ENCODE data around the gene NKX6-2. TPM values are rescaled to one million over a fixed set of nuclear protein-coding genes. Genes with fewer than 3 reads are reported as not detected.

NKX6-2 gene
- total and polyA plus RNA-seq, 2 of the 8 experiments (the other 6 are each of a cell fraction or from before 2014, with no cell fraction given): 0.06 TPM; not detected in 1

DNA sequence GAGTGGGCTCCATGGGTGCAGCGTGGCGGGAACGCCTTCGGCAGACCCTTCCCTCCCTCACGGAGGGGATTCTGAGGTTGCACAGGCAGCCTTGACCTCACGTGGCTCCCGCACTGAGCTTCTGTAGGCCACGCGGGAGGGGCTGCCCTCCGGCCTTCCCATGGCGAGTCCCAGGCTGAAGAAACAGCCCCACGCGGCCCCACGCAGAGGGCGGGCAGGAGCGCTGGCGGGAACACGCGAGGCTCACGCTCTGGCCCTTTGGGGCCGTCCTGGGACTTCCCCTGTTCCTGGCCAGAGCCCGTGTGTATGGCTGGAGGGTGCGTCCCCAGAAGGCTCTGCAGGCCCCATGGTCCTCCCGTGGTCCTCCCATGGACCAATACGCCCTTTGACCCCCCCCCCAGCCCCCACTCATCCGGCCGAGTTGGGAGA is 21.7 kb upstream of the NKX6-2 start:
- Histone ChIP-seq H3K4me3 (ENCODE audit: extremely low read depth in 1 of 4, insufficient read depth in 2 of 4, low read depth in 3 of 4, low read length in 4 of 4) (no peak overlapping the region), H2AFZ (ENCODE audit: low read length) (no peak overlapping the region), H3K79me1 (ENCODE audit: low read depth, low read length) (no peaks in the 10 kb centered on the region), H2BK12ac (ENCODE audit: low read depth, low read length) (no peak overlapping the region), H2BK15ac (ENCODE audit: low read length) (no peak overlapping the region), H4K20me1 (replicated peaks in 1 of 2; ENCODE audit: control insufficient read depth in 1 of 2, insufficient read depth in 2 of 2, low read length in 2 of 2) (no peaks in the 10 kb centered on the region), H3K23ac (ENCODE audit: insufficient read length) (no peak overlapping the region), H4K8ac (ENCODE audit: extremely low read depth, insufficient read depth, low read length) (no peak overlapping the region), H3K4me2 (ENCODE audit: insufficient read depth in 1 of 2, low read depth in 2 of 2, low read length in 2 of 2) (no peak overlapping the region), H3K36me3 (ENCODE audit: control insufficient read depth in 2 of 4, insufficient read depth in 4 of 4, low read length in 3 of 4) (no peaks in the 10 kb centered on the region), H3K27me3 (replicated peaks in 1 of 4; ENCODE audit: control insufficient read depth in 3 of 4, extremely low read depth in 1 of 4, insufficient read depth in 3 of 4, low read length in 3 of 4) (no peaks in the 10 kb centered on the region), H4K91ac (replicated peaks; ENCODE audit: insufficient read length, low read length) (no peak overlapping the region), H2BK20ac (ENCODE audit: low read length) (no peak overlapping the region), H3K9ac (replicated peaks in 1 of 4; ENCODE audit: extremely low read depth in 1 of 4, low read depth in 3 of 4, low read length in 3 of 4) (no peak overlapping the region), H3K14ac (ENCODE audit: insufficient read length) (no peak overlapping the region), H2AK5ac (ENCODE audit: low read depth, low read length) (no peak overlapping the region), H2BK120ac (replicated peaks; ENCODE audit: low read depth, low read length) (no peak overlapping the region), H3K56ac (replicated peaks; ENCODE audit: insufficient read length, low read depth, low read length) (no peak overlapping the region), H3K23me2 (ENCODE audit: low read depth, low read length) (no peaks in the 10 kb centered on the region), H3K4me1 (replicated peaks in 1 of 4; ENCODE audit: control insufficient read depth in 3 of 4, insufficient read depth in 4 of 4, low read length in 3 of 4) (peaks cover 0 to 3% (median 0%) of the 10 kb centered on the region in 4 experiments; a peak in 2 of 7 replicates), H3K79me2 (ENCODE audit: control insufficient read depth in 1 of 2, insufficient read depth in 2 of 2, low read length in 2 of 2) (no peaks in the 10 kb centered on the region), H4K5ac (ENCODE audit: insufficient read length, low read depth, low read length) (no peak overlapping the region), H3K27ac (ENCODE audit: low read depth, low read length) (no peak overlapping the region), H3K4ac (replicated peaks; ENCODE audit: insufficient read length, low read depth, low read length) (no peak overlapping the region), H2BK5ac (ENCODE audit: low read depth, low read length) (no peak overlapping the region), H3K18ac (ENCODE audit: extremely low read depth, low read length) (no peak overlapping the region), H3K9me3 (ENCODE audit: insufficient read depth in 2 of 2, low read depth in 1 of 2, low read length in 1 of 2) (no peaks in the 10 kb centered on the region)
- whole genome bisulfite sequencing, 2 experiments (ENCODE audit: extremely low coverage in 1 of 2, insufficient coverage in 1 of 2, insufficient read length in 1 of 2, insufficient replicate concordance in 2 of 2, low coverage in 1 of 2, low lambda C conversion rate in 2 of 2, missing lambda C conversion rate in 1 of 2): 93% methylated on average over 15 of the region's 27 CpGs; no CpG with 5 or more reads in 1 of the 2 experiments
- no peak for FAIRE-seq
- ChIA-PET CTCF (ENCODE audit: partially characterized antibody) (interaction anchor here (1.4 to 2.2 kb wide), 2 partner anchors 77 to 153 kb away, joined by 5 to 8 read pairs; no protein-coding TSS in a partner anchor), POLR2A (ENCODE audit: partially characterized antibody) (interaction anchor here (1.2 kb wide), 1 partner anchor 61 kb away, joined by 3 read pairs; no protein-coding TSS in a partner anchor)
- no peak for DNase-seq (ENCODE audit: low read depth in 1 of 2, low spot score in 2 of 2)

All from H1 (cell line).